Measurements from ENCODE around the gene MUC21.

Gene MUC21

GRCh38 chr6:30974490-30975252 is 8.8 kb upstream of the MUC21 start:
- no peaks in the 10 kb centered on the region for H3K36me3 ChIP-seq (ENCODE audit: control insufficient read depth, insufficient read depth, low read length)
- no peak overlapping the region for H3K27ac ChIP-seq (ENCODE audit: low read depth, low read length)
- no peaks in the 10 kb centered on the region for H3K4me1 ChIP-seq (ENCODE audit: control insufficient read depth, insufficient read depth, low read length)
- no peak overlapping the region for H3K9ac ChIP-seq (ENCODE audit: low read length)
- H3K4me3 ChIP-seq (ENCODE audit: low read length): no peak overlapping the region
- H3K27me3 ChIP-seq (ENCODE audit: control insufficient read depth, insufficient read depth, low read length): peaks cover 3% of the 10 kb centered on the region

GRCh38 chr6:30979141-30979540 is 4.4 kb upstream of the MUC21 start:
- Histone ChIP-seq H3K4me3 (ENCODE audit: low read length) (no peak overlapping the region), H3K4me1 (ENCODE audit: control insufficient read depth, insufficient read depth, low read length) (no peaks in the 10 kb centered on the region), H3K9ac (ENCODE audit: low read length) (no peak overlapping the region), H3K27ac (ENCODE audit: low read depth, low read length) (no peak overlapping the region), H3K27me3 (ENCODE audit: control insufficient read depth, insufficient read depth, low read length) (no peaks in the 10 kb centered on the region), H3K36me3 (ENCODE audit: control insufficient read depth, insufficient read depth, low read length) (no peaks in the 10 kb centered on the region)

GRCh38 chr6:30979690-30980089 is 3.8 kb upstream of the MUC21 start:
- no peaks in the 10 kb centered on the region for H3K27me3 ChIP-seq (ENCODE audit: control insufficient read depth, insufficient read depth, low read length)
- no peak overlapping the region for H3K4me3 ChIP-seq (ENCODE audit: low read length)
- H3K4me1 ChIP-seq (ENCODE audit: control insufficient read depth, insufficient read depth, low read length): no peaks in the 10 kb centered on the region
- no peaks in the 10 kb centered on the region for H3K36me3 ChIP-seq (ENCODE audit: control insufficient read depth, insufficient read depth, low read length)
- no peak overlapping the region for H3K27ac ChIP-seq (ENCODE audit: low read depth, low read length)
- H3K9ac ChIP-seq (ENCODE audit: low read length): no peak overlapping the region

- no peak overlapping the region for H3K27ac ChIP-seq (ENCODE audit: low read depth, low read length)
- no peak overlapping the region for H3K4me3 ChIP-seq (ENCODE audit: low read length)
- H3K4me1 ChIP-seq (ENCODE audit: control insufficient read depth, insufficient read depth, low read length): no peaks in the 10 kb centered on the region
- no peaks in the 10 kb centered on the region for H3K27me3 ChIP-seq (ENCODE audit: control insufficient read depth, insufficient read depth, low read length)
- H3K36me3 ChIP-seq (ENCODE audit: control insufficient read depth, insufficient read depth, low read length): no peaks in the 10 kb centered on the region
- no peak overlapping the region for H3K9ac ChIP-seq (ENCODE audit: low read length)
Measured at GRCh38 chr6:30981942-30982772, 1.4 kb upstream of the MUC21 start.

- H3K9ac ChIP-seq (ENCODE audit: low read length): no peak overlapping the region
- no peak overlapping the region for H3K27ac ChIP-seq (ENCODE audit: low read depth, low read length)
- no peaks in the 10 kb centered on the region for H3K4me1 ChIP-seq (ENCODE audit: control insufficient read depth, insufficient read depth, low read length)
- H3K36me3 ChIP-seq (ENCODE audit: control insufficient read depth, insufficient read depth, low read length): no peaks in the 10 kb centered on the region
- no peak overlapping the region for H3K4me3 ChIP-seq (ENCODE audit: low read length)
- no peaks in the 10 kb centered on the region for H3K27me3 ChIP-seq (ENCODE audit: control insufficient read depth, insufficient read depth, low read length)
Measured at GRCh38 chr6:30985490-30985889, 2.0 kb downstream of the MUC21 start.

GRCh38 chr6:30987304-30987703 is 3.8 kb downstream of the MUC21 start:
- H3K27me3 ChIP-seq (ENCODE audit: control insufficient read depth, insufficient read depth, low read length): no peaks in the 10 kb centered on the region
- no peaks in the 10 kb centered on the region for H3K36me3 ChIP-seq (ENCODE audit: control insufficient read depth, insufficient read depth, low read length)
- no peak overlapping the region for H3K27ac ChIP-seq (ENCODE audit: low read depth, low read length)
- H3K4me3 ChIP-seq (ENCODE audit: low read length): no peak overlapping the region
- H3K9ac ChIP-seq (ENCODE audit: low read length): no peak overlapping the region
- H3K4me1 ChIP-seq (ENCODE audit: control insufficient read depth, insufficient read depth, low read length): no peaks in the 10 kb centered on the region

- Histone ChIP-seq H3K4me3 (ENCODE audit: low read length) (no peak overlapping the region), H3K36me3 (ENCODE audit: control insufficient read depth, insufficient read depth, low read length) (no peaks in the 10 kb centered on the region), H3K4me1 (ENCODE audit: control insufficient read depth, insufficient read depth, low read length) (no peaks in the 10 kb centered on the region), H3K9ac (ENCODE audit: low read length) (no peak overlapping the region), H3K27ac (ENCODE audit: low read depth, low read length) (no peak overlapping the region), H3K27me3 (ENCODE audit: control insufficient read depth, insufficient read depth, low read length) (no peaks in the 10 kb centered on the region)
Measured at GRCh38 chr6:30988209-30988825, 4.8 kb downstream of the MUC21 start.

- H3K4me1 ChIP-seq (ENCODE audit: control insufficient read depth, insufficient read depth, low read length): no peaks in the 10 kb centered on the region
Measured at GRCh38 chr6:30990422-30991086, 7.0 kb downstream of the MUC21 start.

GRCh38 chr6:30991891-30992290 is 8.4 kb downstream of the MUC21 start:
- no peak overlapping the region for H3K27ac ChIP-seq (ENCODE audit: low read depth, low read length)
- no peaks in the 10 kb centered on the region for H3K36me3 ChIP-seq (ENCODE audit: control insufficient read depth, insufficient read depth, low read length)
- H3K4me1 ChIP-seq (ENCODE audit: control insufficient read depth, insufficient read depth, low read length): no peaks in the 10 kb centered on the region
- no peak overlapping the region for H3K4me3 ChIP-seq (ENCODE audit: low read length)
- H3K27me3 ChIP-seq (ENCODE audit: control insufficient read depth, insufficient read depth, low read length): no peaks in the 10 kb centered on the region
- no peak overlapping the region for H3K9ac ChIP-seq (ENCODE audit: low read length)

More at GRCh38 chr6:30990422-30991086, 7.0 kb downstream of the MUC21 start:
- Histone ChIP-seq H3K9ac (ENCODE audit: low read length) (no peak overlapping the region), H3K4me3 (ENCODE audit: low read length) (no peak overlapping the region), H3K27me3 (ENCODE audit: control insufficient read depth, insufficient read depth, low read length) (no peaks in the 10 kb centered on the region), H3K27ac (ENCODE audit: low read depth, low read length) (no peak overlapping the region), H3K36me3 (ENCODE audit: control insufficient read depth, insufficient read depth, low read length) (no peaks in the 10 kb centered on the region)

- H3K9ac ChIP-seq (ENCODE audit: low read length): no peak overlapping the region
Measured at GRCh38 chr6:30997301-30997700, 13.8 kb downstream of the MUC21 start.

GRCh38 chr6:30998785-30999184 is 15.3 kb downstream of the MUC21 start:
- H3K27ac ChIP-seq (ENCODE audit: low read depth, low read length): no peak overlapping the region
- H3K4me3 ChIP-seq (ENCODE audit: low read length): no peak overlapping the region
- no peaks in the 10 kb centered on the region for H3K27me3 ChIP-seq (ENCODE audit: control insufficient read depth, insufficient read depth, low read length)
- H3K9ac ChIP-seq (ENCODE audit: low read length): no peak overlapping the region
- no peaks in the 10 kb centered on the region for H3K36me3 ChIP-seq (ENCODE audit: control insufficient read depth, insufficient read depth, low read length)
- no peaks in the 10 kb centered on the region for H3K4me1 ChIP-seq (ENCODE audit: control insufficient read depth, insufficient read depth, low read length)

More at GRCh38 chr6:30997301-30997700, 13.8 kb downstream of the MUC21 start:
- no peaks in the 10 kb centered on the region for H3K36me3 ChIP-seq (ENCODE audit: control insufficient read depth, insufficient read depth, low read length)
- no peak overlapping the region for H3K27ac ChIP-seq (ENCODE audit: low read depth, low read length)
- no peak overlapping the region for H3K4me3 ChIP-seq (ENCODE audit: low read length)
- no peaks in the 10 kb centered on the region for H3K27me3 ChIP-seq (ENCODE audit: control insufficient read depth, insufficient read depth, low read length)
- no peaks in the 10 kb centered on the region for H3K4me1 ChIP-seq (ENCODE audit: control insufficient read depth, insufficient read depth, low read length)
